Mesenteric fat pad (tissue), 1 donor: ENCODE results near the gene COMMD7. TPM values are rescaled to one million over a fixed set of nuclear protein-coding genes. Genes with fewer than 3 reads are reported as not detected.

Experiments
- DNase-seq: peaks from one replicate; pipeline ENCODE4 v3.0.0-alpha.2; 2020; ENCODE audit warnings: low spot score
- long read RNA-seq: library from polyadenylated mRNA; unstranded; transcript quantifications from one replicate; pipeline ENCODE4 v2.0.0, GENCODE V29; 2020
- total RNA-seq: library from RNA; stranded (reverse); fragmentation: NEBNext Ultra II Directional; extraction: Animal tissue kit (Norgen Biotek cat#: 25700); gene quantifications from one replicate; pipeline ENCODE4 v1.2.1, GENCODE V29; 2021
- donor health status: DM: yes; HTN: yes; CAD: no.

The COMMD7 gene
- 38.0 TPM for total RNA-seq
- long read RNA-seq, transcript COMMD7-201 (9 exons, 1,900 nt) = major isoform, 123 of 143 reads
- long read RNA-seq, transcript COMMD7-202 (9 exons, 1,343 nt) = minor isoform, 12 of 143 reads
- long read RNA-seq, partial matches to known transcripts = 3 of 143 reads
- long read RNA-seq, other reads (novel, unspliced or antisense) = 5 of 143 reads

DNA sequence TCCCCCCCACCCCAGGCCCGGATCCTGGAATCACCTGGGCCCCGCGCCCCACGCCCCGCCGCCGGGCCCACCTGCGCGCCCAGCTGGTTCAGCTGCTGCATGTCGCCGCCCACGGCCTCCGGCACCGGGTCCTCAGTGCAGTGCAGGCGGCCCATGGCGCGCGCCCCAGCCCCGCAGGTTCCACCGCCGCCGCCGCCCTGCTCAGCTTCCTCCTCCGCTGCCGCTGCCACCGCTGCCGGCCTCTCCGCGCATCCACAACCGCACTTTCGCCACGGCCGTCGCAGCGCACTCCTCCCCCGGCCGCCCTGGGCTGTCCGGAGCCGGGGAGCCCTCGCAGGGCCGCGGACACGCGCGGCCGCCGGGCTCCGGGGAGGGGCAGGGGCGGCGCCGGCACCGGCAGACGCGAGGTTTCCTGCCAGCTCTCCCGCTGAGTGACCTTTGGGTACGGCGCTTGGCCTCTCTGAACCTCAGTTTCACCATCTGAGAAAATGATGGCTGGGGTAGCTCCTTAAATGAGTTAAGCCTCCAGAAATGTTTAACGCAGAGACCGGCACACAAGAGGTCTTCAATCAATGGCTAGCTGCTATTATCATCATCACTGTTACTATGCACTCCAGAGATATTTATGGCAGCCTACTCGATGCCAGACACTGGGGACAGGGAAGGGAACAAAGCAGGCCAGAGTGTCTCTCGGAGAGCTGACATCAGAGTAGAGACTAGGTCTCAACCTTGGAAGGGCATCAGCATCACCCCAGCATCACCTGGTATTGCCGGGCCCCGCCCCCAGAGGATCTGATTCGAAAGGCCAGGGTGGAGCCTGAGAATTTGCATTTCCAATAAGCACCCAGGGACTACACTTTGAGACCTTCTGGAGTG, at the start of gene COMMD7:
Gene COMMD7, minus strand, starts transcription at position 231 of the 876 bp plus-strand sequence. Its CDS starts 76 bp downstream, at position 155.
- DNase-seq = no peak

- no peak for DNase-seq
Observed at GRCh38 chr20:32792731-32793458, 49.6 kb upstream of the COMMD7 start.

GRCh38 chr20:32792316-32792715, 49.0 kb upstream of the COMMD7 start:
- no peak for DNase-seq

- no peak for DNase-seq
Observed at GRCh38 chr20:32790751-32791057, 47.4 kb upstream of the COMMD7 start.

- no peak for DNase-seq
Observed at GRCh38 chr20:32789896-32790750, 46.9 kb upstream of the COMMD7 start.

GRCh38 chr20:32787168-32787567, 43.9 kb upstream of the COMMD7 start:
- DNase-seq = no peak

GRCh38 chr20:32786059-32786760, 42.9 kb upstream of the COMMD7 start:
- no peak for DNase-seq

- no peak for DNase-seq
Observed at GRCh38 chr20:32784369-32785080, 41.3 kb upstream of the COMMD7 start.

GRCh38 chr20:32780749-32781655, 37.7 kb upstream of the COMMD7 start:
- DNase-seq = no peak

GRCh38 chr20:32780278-32780677, 37.0 kb upstream of the COMMD7 start:
- DNase-seq = no peak

GRCh38 chr20:32779500-32780211, 36.4 kb upstream of the COMMD7 start:
- no peak for DNase-seq

DNA sequence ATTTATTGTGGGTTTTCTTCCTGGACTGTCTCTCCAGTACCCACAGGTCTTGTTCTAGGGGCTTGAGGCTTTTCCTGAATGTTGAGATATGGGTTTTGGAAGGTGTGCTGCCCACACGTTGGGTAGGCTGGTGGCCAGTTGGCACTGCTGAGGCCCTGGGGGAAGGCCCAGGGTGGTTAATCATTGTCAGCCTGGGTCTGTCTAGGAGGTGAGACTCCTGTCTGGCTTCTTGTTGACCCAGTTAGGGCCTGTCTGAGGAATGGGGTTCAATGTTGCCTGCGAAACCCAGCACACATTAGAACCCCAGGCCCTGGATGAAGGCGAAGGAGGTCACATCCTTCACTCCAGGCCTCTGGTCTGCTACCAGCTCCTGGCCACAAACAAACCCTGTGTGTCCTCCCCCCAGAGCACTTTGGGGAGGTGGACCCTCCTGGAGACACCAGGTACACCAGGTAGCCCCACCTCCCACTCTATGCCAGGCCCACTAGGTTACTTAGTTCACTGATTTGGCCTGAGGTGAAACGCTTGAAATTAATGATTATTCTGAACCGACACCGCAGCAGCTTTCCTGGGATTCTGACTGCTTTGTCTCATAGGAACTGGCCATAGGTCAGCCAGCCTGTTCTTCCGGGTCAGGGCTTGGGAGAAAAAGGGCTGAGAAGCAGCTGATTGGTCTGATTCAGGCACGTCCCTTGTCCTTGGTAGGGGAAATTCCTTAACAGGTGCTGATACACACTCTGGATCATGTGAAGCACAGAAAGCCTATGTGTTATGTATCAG, 34.1 kb upstream of the COMMD7 start:
- DNase-seq = no peak

- DNase-seq = no peak
Observed at GRCh38 chr20:32775336-32775991, 32.2 kb upstream of the COMMD7 start.

GRCh38 chr20:32773855-32774254, 30.6 kb upstream of the COMMD7 start:
- DNase-seq = no peak

GRCh38 chr20:32773223-32773622, 30.0 kb upstream of the COMMD7 start:
- DNase-seq = no peak

DNA sequence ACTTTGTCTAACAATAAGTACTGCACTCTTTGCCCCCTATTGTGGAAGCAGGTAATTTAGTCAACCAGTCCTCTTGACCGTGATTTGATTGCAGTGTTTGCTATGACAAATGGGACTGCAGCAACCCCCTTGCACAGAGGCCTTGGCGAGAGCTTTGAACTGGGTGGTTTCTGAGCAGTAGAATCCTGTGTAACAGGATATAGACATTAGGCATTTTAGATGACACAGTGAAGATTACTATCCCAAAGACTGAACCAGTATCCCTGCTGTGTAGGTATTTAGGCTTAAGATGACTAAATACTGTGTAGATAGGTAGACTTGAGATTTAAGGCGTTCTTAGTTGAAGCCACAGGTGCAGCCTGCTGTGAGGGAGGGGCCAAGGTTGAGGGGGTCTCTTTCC, 28.8 kb upstream of the COMMD7 start:
- no peak for DNase-seq
